Measurements from ENCODE around the gene RETREG1.

DNA sequence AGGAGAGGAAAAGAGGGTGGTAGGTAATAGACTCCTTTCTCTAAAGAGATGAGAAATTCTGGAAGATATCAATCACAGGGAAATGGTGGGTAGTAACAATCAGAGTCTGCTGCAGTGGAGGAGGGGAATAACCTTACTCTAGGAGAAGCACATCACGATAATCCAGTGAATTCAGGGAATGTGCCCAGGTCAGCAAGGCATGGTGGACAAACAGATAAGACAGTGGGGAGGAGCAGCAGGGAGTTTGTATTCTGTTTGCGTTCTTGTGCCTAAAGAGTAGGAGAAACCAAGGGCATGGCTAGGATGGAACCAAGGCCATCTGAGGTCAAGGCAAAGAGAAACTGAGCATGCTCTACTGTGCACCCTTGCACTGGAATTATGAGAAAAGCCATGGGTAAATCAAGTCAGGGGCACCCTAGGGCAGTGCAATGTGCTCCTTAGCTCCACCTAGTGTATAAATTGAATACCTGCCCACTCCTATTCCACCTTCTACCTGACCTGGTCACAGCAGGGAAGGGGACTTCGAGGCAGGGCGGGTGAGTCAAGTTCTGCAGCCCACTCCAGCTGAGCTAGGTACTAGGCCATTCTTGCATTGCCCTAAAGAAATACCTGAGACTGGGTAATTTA, 31.6 kb downstream of the RETREG1 start:
- TF ChIP-seq, protein P1, sequence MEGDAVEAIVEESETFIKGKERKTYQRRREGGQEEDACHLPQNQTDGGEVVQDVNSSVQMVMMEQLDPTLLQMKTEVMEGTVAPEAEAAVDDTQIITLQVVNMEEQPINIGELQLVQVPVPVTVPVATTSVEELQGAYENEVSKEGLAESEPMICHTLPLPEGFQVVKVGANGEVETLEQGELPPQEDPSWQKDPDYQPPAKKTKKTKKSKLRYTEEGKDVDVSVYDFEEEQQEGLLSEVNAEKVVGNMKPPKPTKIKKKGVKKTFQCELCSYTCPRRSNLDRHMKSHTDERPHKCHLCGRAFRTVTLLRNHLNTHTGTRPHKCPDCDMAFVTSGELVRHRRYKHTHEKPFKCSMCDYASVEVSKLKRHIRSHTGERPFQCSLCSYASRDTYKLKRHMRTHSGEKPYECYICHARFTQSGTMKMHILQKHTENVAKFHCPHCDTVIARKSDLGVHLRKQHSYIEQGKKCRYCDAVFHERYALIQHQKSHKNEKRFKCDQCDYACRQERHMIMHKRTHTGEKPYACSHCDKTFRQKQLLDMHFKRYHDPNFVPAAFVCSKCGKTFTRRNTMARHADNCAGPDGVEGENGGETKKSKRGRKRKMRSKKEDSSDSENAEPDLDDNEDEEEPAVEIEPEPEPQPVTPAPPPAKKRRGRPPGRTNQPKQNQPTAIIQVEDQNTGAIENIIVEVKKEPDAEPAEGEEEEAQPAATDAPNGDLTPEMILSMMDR (IDR thresholded peaks at IDR 0.05): peak; percentile 50; the same call in 1 of the 2 replicates
- TF ChIP-seq RXRA (IDR thresholded peaks at IDR 0.05; ENCODE audit: borderline replicate concordance, low read depth) (no peak), JUND (IDR thresholded peaks at IDR 0.05) (no peak), NRF1 (IDR thresholded peaks at IDR 0.05; ENCODE audit: low read depth, low read length) (no peak), RFX5 (IDR thresholded peaks at IDR 0.05; ENCODE audit: low read length) (no peak), USF2 (IDR thresholded peaks at IDR 0.05; ENCODE audit: borderline replicate concordance, low read depth, low read length) (no peak), EZH2phosphoT487 (IDR thresholded peaks at IDR 0.05; ENCODE audit: borderline replicate concordance, low read depth) (no peak), RCOR1 (IDR thresholded peaks at IDR 0.05; ENCODE audit: low read length) (no peak), POLR2AphosphoS5 (IDR thresholded peaks at IDR 0.05; ENCODE audit: low read depth, low read length) (no peak), CHD2 (IDR thresholded peaks at IDR 0.05; ENCODE audit: low read length, partially characterized antibody) (no peak), NFIC (IDR thresholded peaks at IDR 0.05; ENCODE audit: borderline replicate concordance) (no peak), ELF1 (IDR thresholded peaks at IDR 0.05) (no peak)
- TF ChIP-seq, protein P2, sequence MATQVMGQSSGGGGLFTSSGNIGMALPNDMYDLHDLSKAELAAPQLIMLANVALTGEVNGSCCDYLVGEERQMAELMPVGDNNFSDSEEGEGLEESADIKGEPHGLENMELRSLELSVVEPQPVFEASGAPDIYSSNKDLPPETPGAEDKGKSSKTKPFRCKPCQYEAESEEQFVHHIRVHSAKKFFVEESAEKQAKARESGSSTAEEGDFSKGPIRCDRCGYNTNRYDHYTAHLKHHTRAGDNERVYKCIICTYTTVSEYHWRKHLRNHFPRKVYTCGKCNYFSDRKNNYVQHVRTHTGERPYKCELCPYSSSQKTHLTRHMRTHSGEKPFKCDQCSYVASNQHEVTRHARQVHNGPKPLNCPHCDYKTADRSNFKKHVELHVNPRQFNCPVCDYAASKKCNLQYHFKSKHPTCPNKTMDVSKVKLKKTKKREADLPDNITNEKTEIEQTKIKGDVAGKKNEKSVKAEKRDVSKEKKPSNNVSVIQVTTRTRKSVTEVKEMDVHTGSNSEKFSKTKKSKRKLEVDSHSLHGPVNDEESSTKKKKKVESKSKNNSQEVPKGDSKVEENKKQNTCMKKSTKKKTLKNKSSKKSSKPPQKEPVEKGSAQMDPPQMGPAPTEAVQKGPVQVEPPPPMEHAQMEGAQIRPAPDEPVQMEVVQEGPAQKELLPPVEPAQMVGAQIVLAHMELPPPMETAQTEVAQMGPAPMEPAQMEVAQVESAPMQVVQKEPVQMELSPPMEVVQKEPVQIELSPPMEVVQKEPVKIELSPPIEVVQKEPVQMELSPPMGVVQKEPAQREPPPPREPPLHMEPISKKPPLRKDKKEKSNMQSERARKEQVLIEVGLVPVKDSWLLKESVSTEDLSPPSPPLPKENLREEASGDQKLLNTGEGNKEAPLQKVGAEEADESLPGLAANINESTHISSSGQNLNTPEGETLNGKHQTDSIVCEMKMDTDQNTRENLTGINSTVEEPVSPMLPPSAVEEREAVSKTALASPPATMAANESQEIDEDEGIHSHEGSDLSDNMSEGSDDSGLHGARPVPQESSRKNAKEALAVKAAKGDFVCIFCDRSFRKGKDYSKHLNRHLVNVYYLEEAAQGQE (IDR thresholded peaks at IDR 0.05; ENCODE audit: low read depth, low read length): no peak

All from SK-N-SH (cell line).